DMS 273 treated with DMSO at 0.1 percent for 48 hours (cell line): ENCODE measurements around the gene MSX2.
"Not testable (repeated sequence)": the region's sequence is repeated elsewhere in the genome, so short reads cannot be mapped to it uniquely, and the experiment has no call there.

Source experiments
- DNase-seq: peaks from one replicate; lab custom pipeline; 2025; lab: John Stamatoyannopoulos, UW

The MSX2 gene

DNA sequence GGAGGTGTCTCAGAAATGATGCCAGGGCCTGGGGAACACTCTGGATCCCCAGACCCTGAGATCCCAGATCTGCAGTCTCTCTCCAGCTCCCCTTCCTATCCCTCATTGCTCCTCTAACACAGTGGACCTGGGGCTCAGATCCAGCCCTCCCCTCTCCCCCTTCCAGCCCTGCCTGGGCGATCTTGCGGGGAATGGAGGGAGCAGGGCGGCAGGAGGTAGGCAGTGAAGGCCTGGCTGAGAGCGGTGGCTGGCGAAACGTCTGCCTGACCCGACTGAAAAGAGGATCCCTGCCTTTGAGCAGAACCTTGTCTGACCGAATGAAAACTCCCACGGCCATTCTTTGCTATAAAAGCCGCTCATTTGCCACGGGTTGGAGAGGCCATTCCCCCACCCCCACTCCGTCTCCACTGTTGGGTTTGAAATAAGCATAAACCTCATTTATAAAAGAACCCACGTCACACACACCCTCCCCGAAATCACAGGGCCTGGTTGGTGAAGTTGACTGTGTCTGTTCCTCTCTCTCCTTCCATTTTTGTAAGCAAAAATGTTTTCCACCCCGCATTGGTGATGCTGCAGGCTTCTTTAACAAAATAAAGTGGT is 8.8 kb downstream of the MSX2 start:
- DNase-seq, result no peak

DNA sequence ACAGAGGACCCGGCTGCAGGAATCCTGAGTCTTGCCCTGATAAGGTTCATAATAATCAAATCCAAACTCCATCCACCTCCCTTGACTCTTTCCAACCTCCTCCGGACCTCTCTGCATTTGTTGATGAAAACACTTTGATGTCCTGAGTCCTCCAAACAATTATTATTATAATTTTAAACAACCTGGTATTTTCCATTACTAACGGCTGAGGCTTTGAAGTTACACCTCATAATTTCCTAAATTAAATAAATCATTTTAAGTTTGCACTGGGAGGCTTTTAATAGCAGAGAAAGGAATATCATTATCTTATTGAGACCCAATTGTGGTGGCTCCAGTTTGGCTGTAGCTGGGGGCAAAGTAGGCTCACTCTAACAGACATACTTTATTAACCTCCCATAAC is 9.5 kb downstream of the MSX2 start:
- no peak for DNase-seq

DNA sequence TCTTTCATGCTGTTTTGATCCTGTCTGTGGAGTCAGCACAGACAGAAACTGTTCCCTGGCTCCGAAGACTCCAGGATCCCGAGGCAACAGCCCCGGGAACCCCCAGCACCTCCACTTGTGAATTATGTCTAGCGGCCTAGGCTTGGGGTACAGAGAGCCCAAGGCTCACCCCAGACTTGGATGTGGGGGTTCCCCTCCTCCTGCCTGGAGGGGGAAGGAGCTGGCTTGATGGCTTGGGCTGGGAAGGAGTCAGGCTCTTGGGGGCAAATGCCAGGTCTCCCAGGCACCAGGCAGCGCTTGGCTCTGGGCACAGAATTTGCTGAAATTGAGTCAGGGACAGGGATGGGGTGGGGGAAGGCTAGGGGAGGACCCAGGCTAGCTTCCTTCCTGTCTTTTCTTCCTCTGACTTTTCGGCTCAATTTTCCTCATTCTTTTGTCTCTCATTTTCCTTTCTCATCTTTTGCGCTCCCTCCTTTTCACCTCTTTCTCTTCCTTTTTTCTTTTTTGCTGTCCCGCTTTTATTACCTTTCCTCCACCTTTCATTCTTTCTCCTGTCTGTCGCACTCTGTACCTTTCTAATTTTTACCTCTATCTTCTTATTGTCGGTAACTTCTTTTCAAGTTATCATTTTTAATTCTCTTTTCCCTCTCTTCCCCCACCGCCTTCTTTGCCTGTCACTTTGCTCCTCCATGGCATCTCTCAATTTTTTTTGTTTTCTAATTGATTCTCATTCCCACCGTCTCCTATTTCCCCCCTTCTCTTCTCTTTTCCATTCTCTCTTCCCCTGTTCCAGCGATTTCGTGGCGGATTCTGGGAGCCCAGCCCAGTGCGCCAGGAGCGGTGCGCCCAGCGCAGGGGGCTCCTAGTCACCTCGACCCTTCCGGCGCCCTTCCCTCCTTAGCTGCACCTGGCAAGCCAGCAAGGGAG is 10.5 kb downstream of the MSX2 start:
- no peak for DNase-seq

DNA sequence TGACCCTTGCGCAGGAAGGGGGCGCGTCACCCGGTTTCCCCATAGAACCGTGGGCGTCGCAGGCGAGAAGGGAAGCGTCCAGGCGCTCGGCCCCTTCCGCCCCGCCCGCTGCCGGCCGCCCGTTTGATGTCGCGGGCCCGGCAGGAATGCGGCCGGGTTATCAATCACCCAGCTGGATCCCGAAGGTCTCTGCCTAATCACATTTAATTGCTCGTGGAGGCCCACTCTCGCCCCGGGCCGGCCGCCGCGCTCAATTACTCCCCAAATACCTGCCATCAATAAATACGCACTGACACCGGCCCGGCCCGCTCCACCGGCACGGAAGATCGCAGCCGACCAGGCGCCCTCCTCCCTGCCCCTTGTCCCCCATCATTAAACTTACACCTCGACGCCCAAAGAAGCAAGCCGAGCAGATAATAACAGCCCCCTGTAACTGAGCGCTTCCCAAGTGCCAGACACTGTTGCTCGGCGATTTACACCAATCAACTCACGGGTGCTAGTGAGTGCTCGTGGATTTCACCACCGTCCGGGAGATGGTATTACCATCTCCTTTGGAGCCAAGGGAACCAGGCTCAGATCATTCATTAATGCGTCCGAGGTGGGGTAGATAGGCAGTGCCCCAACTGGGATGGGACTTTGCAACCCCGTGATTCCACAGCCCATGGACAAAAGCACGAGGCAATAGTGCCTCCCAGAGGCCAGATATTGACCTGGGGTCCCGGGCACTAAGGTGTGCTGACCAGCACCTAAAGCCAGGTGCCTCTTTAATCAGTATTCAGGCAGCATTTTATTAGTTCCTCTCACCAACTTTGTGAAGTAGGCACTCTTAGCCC is 11.3 kb downstream of the MSX2 start:
- DNase-seq, result no peak

DNA sequence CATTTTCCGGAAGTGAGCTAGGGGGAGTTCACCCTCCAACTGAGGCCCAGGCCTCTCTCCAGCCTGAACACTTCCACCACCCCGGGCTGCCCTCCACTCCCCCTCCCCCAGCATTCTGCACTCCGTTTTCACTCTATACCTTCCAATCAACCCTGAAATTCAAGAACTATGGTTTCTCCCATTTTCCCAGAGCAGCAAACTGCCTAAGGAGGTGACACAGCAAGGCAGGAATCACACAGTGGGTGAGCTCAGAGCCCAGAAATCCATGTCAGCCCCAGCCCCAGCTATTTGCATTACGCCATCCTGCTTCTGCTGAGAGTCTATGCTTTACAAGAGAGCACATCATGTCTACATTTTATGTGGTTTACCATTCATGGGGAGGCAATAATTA is 11.9 kb downstream of the MSX2 start:
- no peak for DNase-seq

DNA sequence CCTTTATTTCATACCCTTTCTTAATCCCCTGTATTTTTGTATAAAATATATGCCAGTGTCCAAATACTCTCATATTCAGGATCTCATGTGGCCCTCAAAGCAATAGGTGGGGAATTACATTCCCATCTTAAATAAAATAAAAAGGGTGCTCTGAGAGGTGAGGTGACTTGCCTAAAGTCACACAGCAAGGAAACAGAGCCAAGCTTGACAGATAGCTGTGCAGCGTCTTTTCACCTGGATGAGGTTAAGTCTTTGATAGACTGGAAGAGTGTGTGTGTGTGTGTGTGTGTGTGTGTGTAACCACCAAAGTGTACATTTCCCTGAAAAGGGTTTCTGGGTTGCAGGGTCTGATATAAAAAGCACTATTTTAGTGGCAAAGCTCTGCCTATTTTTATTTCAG is 12.4 kb downstream of the MSX2 start:
- DNase-seq, result no peak

DNA sequence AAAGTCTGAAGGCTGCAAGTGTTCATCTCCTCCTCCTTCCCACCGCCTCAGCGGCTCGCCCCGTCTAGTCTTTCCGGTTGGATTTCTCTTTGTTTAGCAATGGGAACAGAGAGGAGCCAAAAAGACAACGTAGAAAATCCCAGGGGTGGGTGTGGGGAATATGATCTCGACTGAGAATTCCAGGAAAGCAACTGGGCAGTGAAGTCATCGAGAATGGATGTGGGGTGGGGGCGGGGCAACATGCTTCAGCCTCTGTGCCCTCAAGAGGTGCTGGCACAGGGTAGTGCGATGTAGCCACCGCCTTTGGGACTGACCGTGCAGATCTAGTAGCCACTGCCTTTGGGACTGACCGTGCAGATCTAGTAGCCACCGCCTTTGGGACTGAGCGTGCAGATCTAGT is 12.9 kb downstream of the MSX2 start:
- no peak for DNase-seq

DNA sequence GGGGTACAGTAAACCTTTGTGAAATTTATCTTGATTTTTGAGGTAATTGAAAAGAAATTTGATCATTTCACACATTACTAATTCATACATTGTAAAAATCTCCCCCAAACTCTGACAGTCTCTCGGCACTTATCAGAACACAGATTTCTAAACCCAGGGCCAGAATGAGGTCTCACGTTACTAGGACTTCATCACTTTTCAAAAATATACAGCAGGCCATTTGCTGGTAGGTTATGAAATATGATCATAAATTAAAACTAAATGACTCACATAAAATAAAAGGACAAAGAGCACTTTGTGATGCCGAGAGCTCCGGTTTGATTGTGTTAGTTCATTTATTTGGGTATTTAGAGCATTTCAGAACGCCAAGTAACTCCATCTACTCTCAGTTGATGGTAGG is 17.0 kb downstream of the MSX2 start:
- no peak for DNase-seq

DNA sequence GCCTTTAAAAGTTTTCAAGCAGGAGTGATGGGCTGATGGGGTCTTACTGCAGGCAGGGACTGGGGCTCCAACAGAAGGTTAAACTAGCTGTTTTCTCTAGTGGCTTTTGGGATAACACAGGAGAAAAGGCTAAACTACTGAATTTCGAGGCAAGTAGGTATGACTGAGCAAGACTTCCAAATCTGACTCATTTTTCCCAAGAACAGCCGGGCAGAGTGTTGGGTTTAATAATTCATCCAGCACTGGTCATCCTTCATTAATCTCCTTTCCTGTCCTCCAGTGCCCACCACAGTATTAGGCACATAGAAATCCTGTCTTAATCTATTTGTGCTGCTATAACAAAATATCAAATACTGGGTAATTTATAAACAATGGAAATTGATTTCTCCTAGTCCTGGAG is 20.5 kb downstream of the MSX2 start:
- DNase-seq, result no peak

DNA sequence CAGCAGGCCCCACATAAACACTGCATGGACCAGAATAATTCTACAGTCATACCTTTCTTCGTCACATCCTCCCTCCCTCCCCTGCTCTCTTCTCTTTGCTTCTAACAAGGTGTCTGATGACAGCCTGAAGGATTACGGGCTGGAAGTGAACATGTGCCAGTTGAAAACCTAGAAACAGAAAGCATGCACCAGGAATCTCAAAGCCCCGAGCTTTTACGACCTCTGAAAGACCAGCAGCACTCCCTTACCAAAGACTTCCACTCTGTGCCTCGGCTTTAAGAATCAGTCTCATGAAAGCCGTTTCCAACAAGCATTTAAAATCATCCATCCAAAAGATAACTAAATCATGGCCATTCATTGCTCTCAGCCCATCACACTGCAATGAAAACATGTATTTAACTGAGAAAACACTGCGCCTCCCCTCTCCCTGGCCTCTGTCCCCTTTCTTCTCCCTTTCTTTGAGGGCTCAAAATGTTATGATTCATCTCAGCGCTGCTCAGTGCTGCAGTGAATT is 21.3 kb downstream of the MSX2 start:
- DNase-seq, result no peak

DNA sequence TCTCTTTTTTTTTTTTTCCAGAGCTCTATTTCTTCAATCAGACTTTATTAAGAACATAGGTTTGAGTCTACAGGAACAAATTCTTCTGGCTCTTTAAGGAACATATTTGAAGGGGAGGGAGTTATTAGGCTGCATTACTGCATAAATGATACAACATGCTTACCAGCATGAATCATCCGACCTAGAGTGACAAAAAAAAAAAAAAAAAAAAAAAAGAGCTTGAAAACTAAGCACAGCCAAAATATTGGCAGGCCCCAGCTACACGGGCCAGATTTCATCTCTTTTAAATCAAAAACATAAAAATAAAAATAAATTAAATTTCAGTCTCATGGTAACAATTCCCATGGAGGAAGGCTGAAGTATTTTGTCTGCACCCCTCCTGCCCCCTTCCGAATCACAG is 26.3 kb downstream of the MSX2 start:
- no peak for DNase-seq

DNA sequence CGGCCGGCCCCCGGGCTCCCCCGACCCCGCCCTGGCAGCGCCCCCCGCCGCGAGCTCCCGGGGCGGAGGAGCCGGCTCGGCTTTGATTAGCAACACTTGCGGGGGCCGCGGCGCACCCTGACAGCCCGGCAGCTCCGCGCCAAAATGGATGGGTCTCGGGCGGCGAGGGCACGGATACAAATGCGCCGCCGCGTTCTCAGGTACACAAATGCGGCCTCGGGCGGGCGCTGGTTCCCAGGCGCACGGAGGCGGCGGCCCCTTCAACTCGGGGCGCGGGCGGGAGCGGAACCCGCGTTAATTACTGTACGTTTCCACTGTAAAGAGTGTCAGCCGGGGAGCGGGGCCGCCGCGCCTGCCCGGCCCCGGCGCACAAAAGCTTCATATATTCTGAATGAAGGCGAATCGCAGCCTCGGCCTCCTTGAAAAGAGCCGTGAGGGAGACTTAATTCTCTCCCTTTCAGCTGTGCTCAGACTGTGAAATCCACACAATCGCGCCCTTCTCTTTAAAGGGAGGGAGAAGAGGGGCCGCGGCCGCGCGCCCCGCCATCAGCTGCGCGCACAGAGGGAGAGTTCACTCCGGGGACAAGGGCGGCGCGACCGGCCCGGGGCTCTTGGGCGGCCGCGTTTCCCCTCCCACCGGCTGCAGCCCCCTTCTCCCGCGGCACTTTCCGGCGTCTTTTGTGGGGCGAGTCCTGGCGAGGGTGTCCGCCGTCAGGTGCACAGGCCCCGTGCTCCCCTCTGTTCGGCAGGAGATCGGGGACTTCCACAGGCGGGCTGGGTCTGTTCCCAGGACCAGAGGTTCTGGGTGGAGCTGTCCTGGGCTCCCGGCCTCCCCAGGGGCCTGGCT is 27.0 kb downstream of the MSX2 start:
- DNase-seq, result no peak

DNA sequence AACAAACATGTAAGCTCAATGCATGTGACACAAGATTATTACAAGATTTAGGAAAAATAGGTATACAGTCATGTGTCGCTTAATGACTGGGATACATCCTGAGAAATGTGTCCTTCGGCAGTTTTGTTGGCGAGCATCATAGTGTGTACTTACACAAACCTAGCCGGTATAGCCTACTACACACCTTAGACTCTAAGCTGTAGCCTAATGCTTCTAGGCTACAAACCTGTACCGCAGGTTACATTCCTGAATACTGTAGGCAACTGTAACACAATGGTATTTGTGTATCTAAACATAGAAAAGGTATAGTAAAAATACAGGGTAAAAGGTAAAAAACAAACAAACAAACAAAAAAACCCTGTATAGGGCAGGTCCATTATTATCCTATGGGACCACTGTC is 27.7 kb downstream of the MSX2 start:
- no peak for DNase-seq

DNA sequence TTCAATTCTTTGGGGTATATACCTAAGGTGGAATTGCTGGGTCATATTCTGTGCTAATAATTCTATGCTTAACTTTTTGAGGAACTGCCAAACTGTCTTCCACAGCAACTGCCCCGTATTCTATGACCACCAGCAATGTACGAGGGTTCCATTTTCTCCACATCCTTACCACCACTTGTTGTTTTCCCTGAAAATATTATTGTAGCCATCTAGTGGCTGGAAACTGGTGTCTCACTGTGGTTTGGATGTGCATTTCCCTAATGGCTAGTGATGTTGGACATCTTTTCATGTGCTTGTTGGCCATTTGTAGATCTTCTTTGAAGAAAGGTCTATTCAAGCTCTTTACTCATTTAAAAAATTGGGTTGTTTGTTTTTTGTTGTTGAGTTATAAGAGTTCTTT is 30.7 kb downstream of the MSX2 start:
- no peak for DNase-seq

DNA sequence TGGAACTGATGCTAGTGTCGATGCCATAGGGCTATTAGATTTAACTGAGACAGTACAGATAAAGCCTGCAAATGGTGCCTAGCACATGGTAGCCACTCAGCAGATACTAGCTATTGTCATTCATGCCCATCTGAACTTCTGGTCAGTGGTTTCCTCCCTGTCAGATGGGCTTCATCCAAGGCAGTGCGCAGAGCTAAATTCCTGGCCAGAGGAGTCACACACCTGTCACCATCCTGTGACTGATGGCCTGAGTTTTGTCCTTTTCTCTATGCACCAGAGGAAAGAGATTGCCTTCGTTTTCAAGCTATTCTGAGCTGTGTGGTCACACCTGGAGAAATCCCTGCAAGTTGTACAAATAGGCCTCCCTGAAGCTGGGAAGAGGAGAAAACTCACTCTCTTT is 34.7 kb downstream of the MSX2 start:
- DNase-seq, result no peak

DNA sequence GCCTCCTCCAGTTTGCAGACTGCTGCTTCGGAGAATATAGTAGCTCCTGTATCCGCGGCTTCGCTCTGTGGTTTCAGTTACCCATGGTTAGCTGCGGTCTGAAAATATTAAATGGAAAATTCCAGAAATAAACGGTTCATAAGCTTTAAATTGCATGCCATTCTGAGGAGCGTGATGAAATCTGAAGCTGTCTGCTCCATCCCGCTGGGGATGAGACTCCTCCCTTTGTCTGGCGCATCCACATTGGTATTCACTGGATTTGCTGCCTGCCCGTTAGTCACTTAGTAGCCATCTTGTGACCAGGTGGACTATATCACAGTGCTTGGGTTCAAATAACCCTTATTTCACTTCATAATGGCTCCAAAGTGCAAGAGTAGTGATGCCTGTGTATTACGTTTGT is 36.3 kb downstream of the MSX2 start:
- no peak for DNase-seq

DNA sequence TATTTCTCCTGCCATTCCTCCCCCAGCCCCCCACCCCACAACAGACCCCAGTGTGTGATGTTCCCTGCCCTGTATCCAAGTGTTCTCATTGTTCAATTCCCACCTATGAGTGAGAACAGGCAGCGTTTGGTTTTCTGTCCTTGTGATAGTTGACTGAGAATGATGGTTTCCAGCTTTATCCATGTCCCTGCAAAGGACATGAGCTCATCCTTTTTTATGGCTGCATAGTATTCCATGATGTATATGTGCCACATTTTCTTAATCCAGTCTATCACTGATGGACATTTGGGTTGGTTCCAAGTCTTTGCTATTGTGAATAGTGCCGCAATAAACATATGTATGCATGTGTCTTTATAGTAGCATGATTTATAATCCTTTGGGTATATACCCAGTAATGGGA is 37.0 kb downstream of the MSX2 start:
- not testable (repeated sequence) for DNase-seq

DNA sequence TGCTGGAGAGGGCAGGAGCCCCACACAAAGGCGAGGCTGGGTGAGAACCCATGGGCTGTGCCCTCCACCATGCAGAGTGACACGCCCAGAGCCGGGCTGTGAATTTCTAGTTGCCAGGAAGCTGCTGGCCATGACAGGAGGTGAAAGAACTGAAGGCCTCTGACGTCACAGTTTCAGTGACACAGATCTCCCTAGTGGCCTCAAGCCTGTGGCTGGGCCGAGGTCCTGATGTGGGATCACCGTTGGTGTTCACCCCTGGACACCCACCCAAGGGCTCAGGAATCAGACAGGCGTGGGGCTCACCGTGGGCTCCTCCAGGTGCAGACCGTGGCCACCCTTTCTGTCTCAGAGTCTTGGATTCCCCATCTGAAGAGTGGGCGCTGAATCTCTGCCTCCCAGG is 39.9 kb downstream of the MSX2 start:
- DNase-seq, result no peak

DNA sequence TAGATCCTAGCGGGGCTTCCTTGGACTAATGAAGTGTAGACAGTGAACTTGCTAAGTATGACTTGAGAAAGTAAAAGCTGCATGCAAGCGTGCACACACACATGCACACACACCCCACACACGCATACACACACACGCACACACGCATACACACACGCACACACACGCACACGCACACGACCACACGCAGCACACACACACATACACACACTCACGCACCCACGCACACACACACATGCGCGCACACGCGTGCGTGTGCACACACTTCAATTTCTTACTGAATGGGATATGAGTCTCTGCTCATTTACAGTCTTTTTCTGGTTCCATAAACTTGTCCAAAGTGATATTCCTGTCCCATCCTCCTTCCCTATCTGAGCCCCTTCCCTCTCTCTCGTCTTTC is 41.2 kb downstream of the MSX2 start:
- DNase-seq, result no peak

DNA sequence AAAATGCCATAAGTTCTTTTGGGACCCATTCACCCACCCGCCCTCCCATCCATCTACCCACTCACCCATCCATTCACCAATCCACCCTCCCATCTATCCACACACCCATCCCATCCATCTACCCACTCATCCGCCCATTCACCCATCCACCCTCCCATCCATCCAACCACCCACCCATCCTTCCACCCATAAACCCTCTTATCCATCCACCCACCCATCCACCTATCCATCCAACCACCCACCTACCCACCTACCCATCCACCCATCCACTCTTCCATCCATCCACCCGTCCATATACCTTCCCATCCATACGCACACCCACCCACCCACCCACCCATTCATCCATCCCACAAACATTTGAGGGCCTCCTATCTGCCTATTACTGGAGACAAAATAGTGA is 43.3 kb downstream of the MSX2 start:
- DNase-seq, result no peak

DNA sequence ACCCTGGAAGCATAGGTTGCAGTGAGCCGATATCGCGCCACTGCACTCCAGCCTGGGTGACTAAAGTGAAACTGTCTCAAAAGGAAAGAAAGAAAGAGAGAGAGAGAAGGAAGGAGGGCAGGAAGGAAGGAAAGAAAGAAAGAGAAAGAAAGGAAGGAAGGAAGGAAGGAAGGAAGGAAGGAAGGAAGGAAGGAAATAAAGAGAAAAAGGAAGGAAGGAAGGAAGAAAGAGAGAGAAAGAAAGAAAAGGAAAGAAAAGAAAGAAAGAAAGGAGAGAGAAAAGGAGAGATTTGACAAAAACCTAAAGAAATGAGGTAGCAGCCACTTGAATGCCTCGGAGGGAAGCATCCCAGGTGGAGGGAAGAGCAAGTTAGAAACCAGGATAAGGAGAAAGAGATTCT is 44.6 kb downstream of the MSX2 start:
- DNase-seq, result no peak

DNA sequence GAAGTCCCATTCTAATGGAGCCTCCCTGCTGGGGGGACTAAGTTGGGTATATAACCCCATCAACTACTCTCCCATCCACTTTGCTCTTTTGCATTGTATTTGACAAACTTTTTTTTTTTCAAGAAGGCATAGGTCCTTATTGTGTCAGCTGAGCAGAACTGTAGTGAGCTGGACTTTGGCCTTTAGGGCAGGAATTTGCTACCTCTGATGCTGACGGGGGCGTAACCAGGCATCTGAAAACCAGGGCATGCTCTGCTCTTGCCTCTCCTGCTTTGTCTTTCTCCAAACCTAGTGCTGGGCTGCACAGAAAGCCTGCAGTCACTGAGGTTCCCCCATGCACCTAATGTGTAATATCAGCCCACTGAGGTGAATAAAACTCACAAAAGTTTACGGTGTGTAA is 49.0 kb downstream of the MSX2 start:
- no peak for DNase-seq
